HEK293T (cell line): ENCODE data around the gene PITPNB.

ENCODE experiments used
- BHLHE40 ChIP-seq: fragments of 450-650 bp; IDR thresholded peaks from 2 replicates; pipeline ENCODE4 v1.6.1; 2016; ENCODE audit warnings: mild to moderate bottlenecking, moderate library complexity, borderline replicate concordance
- FOXK2 ChIP-seq: fragments of 450-650 bp; IDR thresholded peaks from 2 replicates; pipeline ENCODE4 v1.6.1; 2016; ENCODE audit warnings: mild to moderate bottlenecking
- SUZ12 ChIP-seq: fragments of 450-650 bp; IDR thresholded peaks from 2 replicates; pipeline ENCODE4 v1.6.1; 2016; ENCODE audit warnings: mild to moderate bottlenecking
- ZNF384 ChIP-seq: fragments of 450-650 bp; IDR thresholded peaks from 2 replicates; pipeline ENCODE4 v1.6.1; 2016
- TF ChIP-seq, protein P1 (sequence below): fragments of 450-650 bp; IDR thresholded peaks from 2 replicates; pipeline ENCODE4 v1.6.1; 2016

DNA sequence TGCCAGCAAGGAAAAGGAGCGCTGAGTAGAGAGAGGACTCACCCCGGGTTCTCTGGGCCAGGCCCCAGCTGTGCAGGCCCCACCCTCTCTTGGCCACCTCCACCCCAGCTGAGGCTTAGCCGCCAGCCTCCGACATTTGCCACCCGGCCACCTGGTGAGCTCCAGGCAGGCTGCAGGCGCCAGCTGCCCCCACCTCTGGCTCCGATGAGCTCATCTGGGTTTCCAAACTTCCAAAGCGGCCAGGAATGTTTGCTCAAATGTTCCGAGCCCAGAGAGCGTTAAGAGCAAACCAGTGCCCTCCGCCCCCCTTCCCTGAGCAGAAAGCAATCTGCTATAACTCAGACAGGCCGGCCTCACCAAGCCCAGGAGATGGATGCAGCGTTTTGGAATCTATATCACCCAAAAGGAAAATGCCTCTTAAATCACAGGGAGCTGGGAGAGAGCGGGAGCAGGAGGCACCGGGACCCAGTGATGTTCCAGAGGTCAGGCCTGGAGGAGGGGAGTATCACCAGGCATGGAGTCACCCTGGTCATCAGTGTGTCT lies 108.4 kb downstream of the PITPNB start:
- TF ChIP-seq SUZ12 (no peak), BHLHE40 (no peak), FOXK2 (no peak), ZNF384 (no peak)
- TF ChIP-seq, protein P1, sequence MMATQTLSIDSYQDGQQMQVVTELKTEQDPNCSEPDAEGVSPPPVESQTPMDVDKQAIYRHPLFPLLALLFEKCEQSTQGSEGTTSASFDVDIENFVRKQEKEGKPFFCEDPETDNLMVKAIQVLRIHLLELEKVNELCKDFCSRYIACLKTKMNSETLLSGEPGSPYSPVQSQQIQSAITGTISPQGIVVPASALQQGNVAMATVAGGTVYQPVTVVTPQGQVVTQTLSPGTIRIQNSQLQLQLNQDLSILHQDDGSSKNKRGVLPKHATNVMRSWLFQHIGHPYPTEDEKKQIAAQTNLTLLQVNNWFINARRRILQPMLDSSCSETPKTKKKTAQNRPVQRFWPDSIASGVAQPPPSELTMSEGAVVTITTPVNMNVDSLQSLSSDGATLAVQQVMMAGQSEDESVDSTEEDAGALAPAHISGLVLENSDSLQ = no peak
